HG02678 (cell line): ENCODE data around the gene PARN.
"Not testable (repeated sequence)": the region's sequence is repeated elsewhere in the genome, so short reads cannot be mapped to it uniquely, and the experiment has no call there.

Experiments
- ATAC-seq: cut with Tn5 transposase; IDR thresholded peaks from one replicate; pipeline ENCODE4 v1.9.1; 2021; ENCODE audit warnings: mild to moderate bottlenecking, moderate library complexity; ENCODE audit not compliant: unreplicated experiment

PARN gene

GRCh38 chr16:14629919-14630619, at the start of gene PARN:
Gene PARN (minus strand): TSS chr16:14630260. CDS start chr16:14630125, 135 bp downstream.
- peak; percentile 59 for ATAC-seq

GRCh38 chr16:14678748-14679497, 48.9 kb upstream of the PARN start:
- ATAC-seq: no peak

GRCh38 chr16:14677627-14678026, 47.6 kb upstream of the PARN start:
- no peak for ATAC-seq

GRCh38 chr16:14676633-14677032, 46.6 kb upstream of the PARN start:
- ATAC-seq: no peak

- no peak for ATAC-seq
These were observed 42.4 kb upstream of the PARN start for GRCh38 chr16:14672403-14672971.

GRCh38 chr16:14669776-14670175, 39.7 kb upstream of the PARN start:
- ATAC-seq: no peak

- ATAC-seq: no peak
These were observed 38.6 kb upstream of the PARN start for GRCh38 chr16:14668556-14669223.

- no peak for ATAC-seq
These were observed 37.5 kb upstream of the PARN start for GRCh38 chr16:14667347-14668266.

- ATAC-seq: peak; percentile 89
These were observed 28.0 kb upstream of the PARN start for GRCh38 chr16:14658063-14658462.

- no peak for ATAC-seq
These were observed 22.7 kb upstream of the PARN start for GRCh38 chr16:14652726-14653125.

GRCh38 chr16:14650629-14651028, 20.6 kb upstream of the PARN start:
- no peak for ATAC-seq

GRCh38 chr16:14649816-14650215, 19.8 kb upstream of the PARN start:
- ATAC-seq: no peak

GRCh38 chr16:14641926-14642325, 11.9 kb upstream of the PARN start:
- ATAC-seq: no peak

GRCh38 chr16:14641206-14641605, 11.1 kb upstream of the PARN start:
- ATAC-seq: no peak

- ATAC-seq: no peak
These were observed 10.5 kb upstream of the PARN start for GRCh38 chr16:14640538-14640937.

GRCh38 chr16:14636951-14637240, 6.8 kb upstream of the PARN start:
- not testable (repeated sequence) for ATAC-seq

GRCh38 chr16:14636179-14636950, 6.3 kb upstream of the PARN start:
- not testable (repeated sequence) for ATAC-seq

- ATAC-seq: no peak
These were observed 5.5 kb upstream of the PARN start for GRCh38 chr16:14635395-14636165.

- no peak for ATAC-seq
These were observed 4.3 kb upstream of the PARN start for GRCh38 chr16:14634389-14634725.
